Esophagus squamous epithelium (tissue), 5 donors: ENCODE measurements around the gene ZNF532. TPM values are rescaled to one million over a fixed set of nuclear protein-coding genes. Genes with fewer than 3 reads are reported as not detected.

Source experiments
- DNase-seq: peaks from one replicate; lab custom pipeline; 2025; lab: John Stamatoyannopoulos, UW
- H3K27ac ChIP-seq, 4 donors: fragments of 200-600 bp; sonication (generic); one replicate each; pipeline ENCODE4 v1.5.1; 2016 to 2019; ENCODE audit warnings: mild to moderate bottlenecking in 1 of 4
- H3K27me3 ChIP-seq, 4 donors: fragments of 200-600 bp; sonication (generic); 1 replicate in 3 of 4; 2 replicates in 1 of 4; pipeline versions ENCODE4 v1.5.1 to v1.6.0; 2017 to 2021; ENCODE audit warnings: antibody characterized with exemption in 1 of 4
- H3K36me3 ChIP-seq, 3 donors: fragments of 200-600 bp; sonication (generic); one replicate each; pipeline ENCODE4 v1.5.1; 2016 to 2019
- H3K4me1 ChIP-seq, 3 donors: fragments of 200-600 bp; sonication (generic); one replicate each; pipeline ENCODE4 v1.5.1; 2017 to 2019
- H3K4me3 ChIP-seq, 4 donors: fragments of 200-600 bp; sonication (generic); 1 replicate in 3 of 4; 2 replicates in 1 of 4; pipeline ENCODE4 v1.5.1; 2016 to 2019; ENCODE audit warnings: mild to moderate bottlenecking in 2 of 4, moderate library complexity in 1 of 4
- H3K9me3 ChIP-seq, 3 donors: fragments of 200-600 bp; sonication (generic); one replicate each; pipeline ENCODE4 v1.5.1; 2016 to 2019
- POLR2A ChIP-seq, 4 donors: fragments of 450-650 bp; IDR thresholded peaks; one replicate each; pipeline ENCODE4 v1.6.1; 2017; ENCODE audit warnings: antibody characterized with exemption in 4 of 4, mild to moderate bottlenecking in 4 of 4, moderate library complexity in 3 of 4
- WGBS, 2 donors: methylation state at CpG; one replicate each; pipeline ENCODE4 v1.1.5; 2018; 5-methylcytosine and 5-hydroxymethylcytosine counted together
- intact Hi-C: fragments of 100-400 bp; cut with DNase I; formaldehyde crosslinking; loops from one replicate; pipeline ENCODE4 v1.15.0; 2022
- total RNA-seq, 4 donors: library from RNA; depleted of rRNA; stranded (reverse); fragments of >200 nt; gene quantifications; one replicate each; pipeline ENCODE4 v1.1.0, GENCODE V29; 2016
- TF ChIP-seq, protein P1 (sequence below), 6 experiments: fragments of 450-650 bp in 4 of 6; fragments of 200-600 bp in 2 of 6; sonication (generic) in 2 of 6; IDR thresholded peaks; one replicate each; pipeline ENCODE4 v1.5.1; 2016 to 2019; ENCODE audit warnings: antibody characterized with exemption in 6 of 6, mild to moderate bottlenecking in 4 of 6, moderate library complexity in 4 of 6
- donor health status: DM: yes; HTN: yes; CAD: no.

ZNF532 gene
- total RNA-seq, 4 donors from 2014 or later: 30.7 to 52.3 (median 32.6) TPM

DNA sequence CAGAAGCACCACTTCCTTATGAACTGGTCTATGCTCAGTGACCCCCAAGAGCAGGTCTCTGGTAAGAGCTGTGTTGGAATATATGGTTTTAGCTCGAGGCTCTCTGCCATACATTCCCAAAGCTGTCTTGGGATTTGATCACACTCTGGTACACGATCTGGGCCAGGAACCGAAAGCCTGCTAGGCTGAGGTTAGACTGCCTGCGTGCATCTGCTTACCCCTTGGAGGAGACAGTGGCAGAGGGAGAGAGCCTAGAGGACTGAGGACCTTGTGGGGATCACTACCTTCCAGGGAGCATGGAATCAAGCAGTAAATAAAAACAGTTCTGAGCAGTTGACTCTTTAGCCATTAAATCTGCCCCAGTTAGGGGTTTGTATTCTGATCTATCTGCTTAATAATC, 63.7 kb downstream of the ZNF532 start:
- 84% methylated on average over 4 of the region's 4 CpGs; no CpG with 5 or more reads in 1 of the 2 donors for WGBS, 2 donors
- Histone ChIP-seq H3K9me3 (peaks cover 0 to 7% (median 0%) of the 10 kb centered on the region in 3 donors), H3K4me3 (no peak overlapping the region), H3K27ac (no peak overlapping the region), H3K27me3 (no peaks in the 10 kb centered on the region), H3K36me3 (peaks cover 0 to 39% (median 0%) of the 10 kb centered on the region in 3 donors), H3K4me1 (peaks cover 0 to 18% (median 0%) of the 10 kb centered on the region in 3 donors)
- TF ChIP-seq POLR2A (IDR thresholded peaks at IDR 0.05): no peak
- TF ChIP-seq, protein P1, sequence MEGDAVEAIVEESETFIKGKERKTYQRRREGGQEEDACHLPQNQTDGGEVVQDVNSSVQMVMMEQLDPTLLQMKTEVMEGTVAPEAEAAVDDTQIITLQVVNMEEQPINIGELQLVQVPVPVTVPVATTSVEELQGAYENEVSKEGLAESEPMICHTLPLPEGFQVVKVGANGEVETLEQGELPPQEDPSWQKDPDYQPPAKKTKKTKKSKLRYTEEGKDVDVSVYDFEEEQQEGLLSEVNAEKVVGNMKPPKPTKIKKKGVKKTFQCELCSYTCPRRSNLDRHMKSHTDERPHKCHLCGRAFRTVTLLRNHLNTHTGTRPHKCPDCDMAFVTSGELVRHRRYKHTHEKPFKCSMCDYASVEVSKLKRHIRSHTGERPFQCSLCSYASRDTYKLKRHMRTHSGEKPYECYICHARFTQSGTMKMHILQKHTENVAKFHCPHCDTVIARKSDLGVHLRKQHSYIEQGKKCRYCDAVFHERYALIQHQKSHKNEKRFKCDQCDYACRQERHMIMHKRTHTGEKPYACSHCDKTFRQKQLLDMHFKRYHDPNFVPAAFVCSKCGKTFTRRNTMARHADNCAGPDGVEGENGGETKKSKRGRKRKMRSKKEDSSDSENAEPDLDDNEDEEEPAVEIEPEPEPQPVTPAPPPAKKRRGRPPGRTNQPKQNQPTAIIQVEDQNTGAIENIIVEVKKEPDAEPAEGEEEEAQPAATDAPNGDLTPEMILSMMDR (IDR thresholded peaks at IDR 0.05): no peak
- intact Hi-C loops: no loop called here
- DNase-seq: no peak

DNA sequence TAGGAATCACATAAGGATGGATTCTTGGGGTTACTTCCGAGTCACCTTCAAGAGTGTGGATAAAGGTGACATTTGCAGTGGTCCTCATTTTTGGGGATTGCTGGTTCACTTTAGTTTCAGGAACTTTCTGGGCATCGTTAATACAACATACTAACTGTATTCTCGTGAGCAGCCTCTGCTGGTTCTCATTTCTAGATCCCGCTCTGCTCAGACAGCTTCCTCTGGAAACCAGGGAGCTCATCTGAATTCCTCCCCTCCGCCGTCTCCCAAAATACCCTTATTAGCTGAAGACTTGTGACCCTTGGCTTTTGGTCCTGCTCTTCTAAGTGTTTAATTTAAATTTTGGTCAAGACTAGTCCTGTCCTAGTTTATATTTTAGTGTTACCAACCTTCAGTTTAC, 64.5 kb downstream of the ZNF532 start:
- Histone ChIP-seq H3K27ac (no peak overlapping the region), H3K4me3 (no peak overlapping the region), H3K27me3 (no peaks in the 10 kb centered on the region), H3K36me3 (peaks cover 0 to 35% (median 0%) of the 10 kb centered on the region in 3 donors), H3K4me1 (peaks cover 0 to 18% (median 0%) of the 10 kb centered on the region in 3 donors), H3K9me3 (peaks cover 0 to 5% (median 0%) of the 10 kb centered on the region in 3 donors)
- TF ChIP-seq, protein P1 (IDR thresholded peaks at IDR 0.05): no peak
- TF ChIP-seq POLR2A (IDR thresholded peaks at IDR 0.05): no peak
- 78 to 89% methylated on average over 6 of the region's 6 CpGs for WGBS, 2 donors
- DNase-seq: no peak
- intact Hi-C loops: no loop called here

DNA sequence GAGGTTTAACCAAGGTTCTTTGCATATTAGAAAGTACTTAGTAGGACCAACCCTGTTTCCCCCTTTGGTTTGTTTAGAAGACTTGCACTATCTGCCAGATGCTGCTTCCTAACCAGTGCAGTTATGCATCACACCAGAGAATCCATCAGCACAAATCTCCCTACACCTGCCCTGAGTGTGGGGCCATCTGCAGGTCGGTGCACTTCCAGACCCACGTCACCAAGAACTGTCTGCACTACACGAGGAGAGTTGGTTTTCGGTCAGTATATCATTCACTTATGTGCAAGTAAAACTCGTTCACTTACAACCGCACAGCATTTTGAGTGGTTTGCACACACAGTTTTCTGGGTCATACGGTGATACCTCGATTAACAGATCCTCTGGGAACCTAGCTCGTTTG, 69.7 kb downstream of the ZNF532 start:
- TF ChIP-seq, protein P1 (IDR thresholded peaks at IDR 0.05): no peak
- TF ChIP-seq POLR2A (IDR thresholded peaks at IDR 0.05): no peak
- intact Hi-C loops: no loop called here
- no peak for DNase-seq
- Histone ChIP-seq H3K27me3 (no peaks in the 10 kb centered on the region), H3K9me3 (no peaks in the 10 kb centered on the region), H3K4me3 (no peak overlapping the region), H3K27ac (no peak overlapping the region), H3K4me1 (peaks cover 0 to 24% (median 0%) of the 10 kb centered on the region in 3 donors), H3K36me3 (peaks cover 0 to 39% (median 0%) of the 10 kb centered on the region in 3 donors)
- whole genome bisulfite sequencing, 2 donors: 85 to 94% methylated on average over 9 of the region's 9 CpGs

DNA sequence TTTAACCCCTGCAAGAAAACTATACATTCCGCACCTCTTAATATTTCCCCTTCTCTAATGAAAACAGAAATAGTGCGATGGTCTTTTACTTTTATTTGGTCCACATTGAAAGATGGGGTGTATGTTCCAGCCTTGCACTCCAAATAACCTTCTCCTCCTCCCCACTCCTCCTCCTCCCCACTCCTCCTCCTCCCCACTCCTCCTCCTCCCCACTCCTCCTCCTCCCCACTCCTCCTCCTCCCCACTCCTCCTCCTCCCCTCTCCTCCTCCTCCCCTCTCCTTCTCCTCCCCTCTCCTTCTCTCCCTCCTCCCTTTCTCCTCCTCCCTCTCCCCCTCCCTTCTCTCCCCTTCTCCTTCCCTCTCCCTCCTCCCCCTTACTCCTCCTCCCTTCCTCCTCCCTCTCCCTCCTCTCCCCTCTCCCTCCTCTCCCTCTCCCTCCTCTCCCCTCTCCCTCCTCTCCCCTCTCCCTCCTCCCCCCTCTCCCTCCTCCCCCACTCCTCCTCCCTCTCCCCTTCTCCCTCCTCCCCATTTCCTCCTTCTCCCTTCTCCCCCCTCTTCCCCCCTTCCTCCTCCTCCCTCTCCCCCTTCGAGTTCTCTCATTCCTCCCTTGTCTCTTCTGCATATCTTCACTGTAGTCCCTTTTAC, 70.4 kb downstream of the ZNF532 start:
- no peak for DNase-seq
- H3K36me3 ChIP-seq: peaks cover 0 to 46% (median 0%) of the 10 kb centered on the region in 3 donors
- TF ChIP-seq, protein P1 (IDR thresholded peaks at IDR 0.05): no peak
- TF ChIP-seq POLR2A (IDR thresholded peaks at IDR 0.05): no peak
- peaks cover 0 to 24% (median 0%) of the 10 kb centered on the region in 3 donors for H3K4me1 ChIP-seq
- H3K4me3 ChIP-seq: no peak overlapping the region
- no peaks in the 10 kb centered on the region for H3K9me3 ChIP-seq
- H3K27ac ChIP-seq: no peak overlapping the region
- no peaks in the 10 kb centered on the region for H3K27me3 ChIP-seq
- WGBS, 2 donors: 71 to 73% methylated on average over 3 of the region's 3 CpGs
- intact Hi-C loops: no loop called here

DNA sequence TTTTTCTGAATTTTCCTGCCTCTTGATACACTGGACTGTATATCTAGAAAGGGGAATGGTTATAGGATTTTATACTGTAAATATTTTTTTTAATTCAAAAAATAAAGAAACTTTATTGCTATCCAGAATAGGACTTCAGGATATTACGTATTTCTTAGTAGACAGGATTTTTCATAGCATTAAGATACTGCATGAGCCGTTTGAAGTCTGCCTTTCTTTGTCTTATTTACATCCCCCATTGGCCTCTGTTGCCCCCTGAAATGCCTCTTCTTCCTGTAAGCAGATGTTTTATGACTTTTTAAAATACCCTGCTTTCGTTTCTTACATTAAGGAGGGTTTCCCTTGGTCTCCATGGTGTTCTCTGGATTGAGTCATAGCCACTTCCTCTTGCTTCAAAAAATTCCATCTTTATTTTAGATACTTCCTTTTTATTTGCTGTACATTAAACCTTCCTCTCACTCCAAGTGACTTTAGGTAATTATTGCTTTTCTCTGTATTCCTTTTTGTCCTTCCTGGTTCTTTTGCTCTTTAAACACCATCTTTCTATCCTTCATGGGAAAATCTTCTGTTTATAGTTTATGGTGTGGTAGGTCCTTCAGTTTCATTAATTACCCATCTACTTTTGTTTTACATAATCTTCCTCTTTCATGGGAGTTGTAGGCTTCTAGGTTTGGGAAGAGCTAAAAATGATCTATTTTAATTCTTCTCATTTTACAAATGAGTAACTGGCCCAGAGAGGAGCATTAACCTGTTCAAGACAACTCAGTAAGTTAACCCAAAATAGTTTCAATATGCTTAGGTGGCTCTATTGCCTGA, 72.6 kb downstream of the ZNF532 start:
- DNase-seq: no peak
- Histone ChIP-seq H3K4me1 (peaks cover 0 to 24% (median 0%) of the 10 kb centered on the region in 3 donors), H3K9me3 (no peaks in the 10 kb centered on the region), H3K27ac (peak overlapping the region in 2 of 4 donors; percentile 35 to 50), H3K4me3 (no peak overlapping the region), H3K36me3 (peaks cover 0 to 57% (median 0%) of the 10 kb centered on the region in 3 donors), H3K27me3 (no peaks in the 10 kb centered on the region)
- 44 to 61% methylated on average over 3 of the region's 3 CpGs for WGBS, 2 donors
- intact Hi-C loops: no loop called here
- TF ChIP-seq, protein P1 (IDR thresholded peaks at IDR 0.05): no peak
- TF ChIP-seq POLR2A (IDR thresholded peaks at IDR 0.05): no peak
